GM23338 (cell line): ENCODE data around the gene APOBEC3F.

Experiments used
- EZH2 ChIP-seq: fragments of 200-600 bp; sonication (generic); IDR thresholded peaks from one replicate; pipeline ENCODE4 v1.8.0; 2017; ENCODE audit warnings: antibody characterized with exemption, mild to moderate bottlenecking, low read depth; ENCODE audit not compliant: unreplicated experiment
- EZH2phosphoT487 ChIP-seq: fragments of 200-600 bp; sonication (generic); IDR thresholded peaks from one replicate; pipeline ENCODE4 v1.8.1; 2018; ENCODE audit warnings: antibody characterized with exemption; ENCODE audit not compliant: unreplicated experiment
- POLR2AphosphoS5 ChIP-seq: IDR thresholded peaks from 2 replicates; pipeline ENCODE4 v1.6.1; 2016; ENCODE audit warnings: antibody characterized with exemption, low read depth
- ZNF114 ChIP-seq: fragments of 250-450 bp; sonication (Bioruptor Pico); IDR thresholded peaks from 2 replicates; pipeline ENCODE4 v1.5.0; 2020; ENCODE audit warnings: mild to moderate bottlenecking, moderate library complexity
- ZNF331 ChIP-seq: fragments of 250-450 bp; sonication (Bioruptor Pico); IDR thresholded peaks from 2 replicates; pipeline ENCODE4 v1.5.0; 2020; ENCODE audit warnings: low read depth, mild to moderate bottlenecking, moderate library complexity
- TF ChIP-seq, protein P1 (sequence below), 2 experiments: fragments of 200-600 bp in 1 of 2; sonication (generic) in 1 of 2; conservative IDR thresholded peaks; 2 replicates each; pipeline versions ENCODE4 v1.5.1 to v1.6.1; 2016 to 2017; ENCODE audit warnings: antibody characterized with exemption in 2 of 2, low read depth in 2 of 2, mild to moderate bottlenecking in 2 of 2, moderate library complexity in 1 of 2
- TF ChIP-seq, protein P2 (sequence below): IDR thresholded peaks from one replicate; pipeline ENCODE4 v1.6.1; 2018; ENCODE audit warnings: antibody characterized with exemption; ENCODE audit not compliant: unreplicated experiment

DNA sequence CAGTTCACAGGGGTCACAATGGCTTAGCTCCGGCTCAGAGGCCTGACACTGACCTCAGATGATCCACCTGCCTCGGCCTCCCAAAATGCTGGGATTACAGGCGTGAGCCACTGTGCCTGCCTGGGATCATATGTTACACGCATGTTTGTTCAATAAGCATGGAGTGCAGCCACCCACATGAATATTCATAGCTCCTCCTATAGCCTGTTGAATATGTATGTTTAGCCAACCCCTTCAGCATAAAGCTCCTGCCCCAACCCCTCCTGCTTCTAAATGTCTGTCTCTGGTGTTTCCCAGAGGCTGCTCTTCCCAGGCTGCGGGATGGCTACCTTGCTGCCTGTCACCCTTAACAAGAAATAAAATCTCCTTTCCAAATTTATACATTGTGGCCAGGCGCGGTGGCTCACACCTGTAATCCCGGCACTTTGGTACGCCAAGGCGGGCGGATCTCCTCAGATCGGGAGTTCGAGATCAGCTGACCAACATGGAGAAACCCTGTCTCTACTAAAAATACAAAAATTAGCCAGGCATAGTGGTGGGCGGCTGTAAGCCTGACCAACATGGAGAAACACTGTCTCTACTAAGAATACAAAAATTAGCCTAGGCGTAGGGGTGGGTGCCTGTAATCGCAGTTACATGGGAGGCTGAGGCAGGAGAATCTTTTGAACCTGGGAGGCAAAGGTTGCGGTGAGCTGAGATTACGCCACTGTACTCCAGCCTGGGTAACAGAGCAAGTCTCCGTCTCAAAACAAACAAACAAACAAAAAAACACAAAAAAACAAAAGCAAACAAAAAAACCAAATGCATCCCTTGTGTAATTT lies 1.1 kb upstream of the APOBEC3F start:
- TF ChIP-seq EZH2 (no peak), EZH2phosphoT487 (no peak), ZNF331 (CRISPR knock-in tag) (no peak), POLR2AphosphoS5 (no peak), ZNF114 (CRISPR knock-in tag) (no peak)
- TF ChIP-seq, protein P1, sequence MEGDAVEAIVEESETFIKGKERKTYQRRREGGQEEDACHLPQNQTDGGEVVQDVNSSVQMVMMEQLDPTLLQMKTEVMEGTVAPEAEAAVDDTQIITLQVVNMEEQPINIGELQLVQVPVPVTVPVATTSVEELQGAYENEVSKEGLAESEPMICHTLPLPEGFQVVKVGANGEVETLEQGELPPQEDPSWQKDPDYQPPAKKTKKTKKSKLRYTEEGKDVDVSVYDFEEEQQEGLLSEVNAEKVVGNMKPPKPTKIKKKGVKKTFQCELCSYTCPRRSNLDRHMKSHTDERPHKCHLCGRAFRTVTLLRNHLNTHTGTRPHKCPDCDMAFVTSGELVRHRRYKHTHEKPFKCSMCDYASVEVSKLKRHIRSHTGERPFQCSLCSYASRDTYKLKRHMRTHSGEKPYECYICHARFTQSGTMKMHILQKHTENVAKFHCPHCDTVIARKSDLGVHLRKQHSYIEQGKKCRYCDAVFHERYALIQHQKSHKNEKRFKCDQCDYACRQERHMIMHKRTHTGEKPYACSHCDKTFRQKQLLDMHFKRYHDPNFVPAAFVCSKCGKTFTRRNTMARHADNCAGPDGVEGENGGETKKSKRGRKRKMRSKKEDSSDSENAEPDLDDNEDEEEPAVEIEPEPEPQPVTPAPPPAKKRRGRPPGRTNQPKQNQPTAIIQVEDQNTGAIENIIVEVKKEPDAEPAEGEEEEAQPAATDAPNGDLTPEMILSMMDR (conservative IDR thresholded peaks at IDR 0.05; ENCODE audit: low read depth in 2 of 2): no peak
- TF ChIP-seq, protein P2, sequence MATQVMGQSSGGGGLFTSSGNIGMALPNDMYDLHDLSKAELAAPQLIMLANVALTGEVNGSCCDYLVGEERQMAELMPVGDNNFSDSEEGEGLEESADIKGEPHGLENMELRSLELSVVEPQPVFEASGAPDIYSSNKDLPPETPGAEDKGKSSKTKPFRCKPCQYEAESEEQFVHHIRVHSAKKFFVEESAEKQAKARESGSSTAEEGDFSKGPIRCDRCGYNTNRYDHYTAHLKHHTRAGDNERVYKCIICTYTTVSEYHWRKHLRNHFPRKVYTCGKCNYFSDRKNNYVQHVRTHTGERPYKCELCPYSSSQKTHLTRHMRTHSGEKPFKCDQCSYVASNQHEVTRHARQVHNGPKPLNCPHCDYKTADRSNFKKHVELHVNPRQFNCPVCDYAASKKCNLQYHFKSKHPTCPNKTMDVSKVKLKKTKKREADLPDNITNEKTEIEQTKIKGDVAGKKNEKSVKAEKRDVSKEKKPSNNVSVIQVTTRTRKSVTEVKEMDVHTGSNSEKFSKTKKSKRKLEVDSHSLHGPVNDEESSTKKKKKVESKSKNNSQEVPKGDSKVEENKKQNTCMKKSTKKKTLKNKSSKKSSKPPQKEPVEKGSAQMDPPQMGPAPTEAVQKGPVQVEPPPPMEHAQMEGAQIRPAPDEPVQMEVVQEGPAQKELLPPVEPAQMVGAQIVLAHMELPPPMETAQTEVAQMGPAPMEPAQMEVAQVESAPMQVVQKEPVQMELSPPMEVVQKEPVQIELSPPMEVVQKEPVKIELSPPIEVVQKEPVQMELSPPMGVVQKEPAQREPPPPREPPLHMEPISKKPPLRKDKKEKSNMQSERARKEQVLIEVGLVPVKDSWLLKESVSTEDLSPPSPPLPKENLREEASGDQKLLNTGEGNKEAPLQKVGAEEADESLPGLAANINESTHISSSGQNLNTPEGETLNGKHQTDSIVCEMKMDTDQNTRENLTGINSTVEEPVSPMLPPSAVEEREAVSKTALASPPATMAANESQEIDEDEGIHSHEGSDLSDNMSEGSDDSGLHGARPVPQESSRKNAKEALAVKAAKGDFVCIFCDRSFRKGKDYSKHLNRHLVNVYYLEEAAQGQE: no peak
